Astrocyte (in vitro differentiated cells and primary cell): ENCODE results near the gene KCND2.

Experiments
- CTCF ChIP-seq: IDR thresholded peaks from 2 replicates; pipeline ENCODE4 v1.5.1; 2011; ENCODE audit warnings: low read depth, mild to moderate bottlenecking, inconsistent platforms, low read length, moderate library complexity; ENCODE audit not compliant: insufficient read depth
- EZH2 ChIP-seq: IDR thresholded peaks from 2 replicates; pipeline ENCODE4 v1.6.1; 2012; ENCODE audit warnings: mild to moderate bottlenecking, low read length, inconsistent platforms; ENCODE audit not compliant: insufficient read depth

- no peak for TF ChIP-seq CTCF
- TF ChIP-seq EZH2: no peak
Observed at GRCh38 chr7:120731271-120731670, 458.3 kb downstream of the KCND2 start.
